Measurements from ENCODE around the gene KCNS1. TPM values are rescaled to one million over a fixed set of nuclear protein-coding genes. Genes with fewer than 3 reads are reported as not detected.
"Not testable (repeated sequence)": the region's sequence is repeated elsewhere in the genome, so short reads cannot be mapped to it uniquely, and the experiment has no call there.

KCNS1 gene
- total RNA-seq, 1 donor from 2014 or later: 0.55 TPM

- peaks cover 7% of the 10 kb centered on the region for H3K36me3 Mint-ChIP-seq (ENCODE audit: low read depth)
- H3K4me3 Mint-ChIP-seq (ENCODE audit: unreplicated experiment): no peak overlapping the region
- TF ChIP-seq CTCF (IDR thresholded peaks at IDR 0.05): no peak
- no peaks in the 10 kb centered on the region for H3K9me3 Mint-ChIP-seq (ENCODE audit: low read depth)
- H3K27ac Mint-ChIP-seq (ENCODE audit: unreplicated experiment): no peak overlapping the region
- H3K27me3 Mint-ChIP-seq (ENCODE audit: low read depth): no peaks in the 10 kb centered on the region
- peaks cover 15% of the 10 kb centered on the region for H3K4me1 Mint-ChIP-seq (ENCODE audit: low read depth)
- DNase-seq (ENCODE audit: low spot score): no peak
These were observed 36.1 kb downstream of the KCNS1 start for GRCh38 chr20:45064812-45065211.

GRCh38 chr20:45063107-45063506 lies 37.8 kb downstream of the KCNS1 start:
- DNase-seq (ENCODE audit: low spot score); H3K36me3 Mint-ChIP-seq (ENCODE audit: low read depth); H3K9me3 Mint-ChIP-seq (ENCODE audit: low read depth); H3K27me3 Mint-ChIP-seq (ENCODE audit: low read depth); H3K4me3 Mint-ChIP-seq (ENCODE audit: unreplicated experiment); H3K27ac Mint-ChIP-seq (ENCODE audit: unreplicated experiment): not testable (repeated sequence)
- peaks cover 20% of the 10 kb centered on the region for H3K4me1 Mint-ChIP-seq (ENCODE audit: low read depth)

- Mint-ChIP-seq H3K9me3 (ENCODE audit: low read depth) (no peaks in the 10 kb centered on the region), H3K36me3 (ENCODE audit: low read depth) (peaks cover 3% of the 10 kb centered on the region), H3K27me3 (ENCODE audit: low read depth) (no peaks in the 10 kb centered on the region), H3K4me3 (ENCODE audit: unreplicated experiment) (no peak overlapping the region), H3K4me1 (ENCODE audit: low read depth) (peaks cover 18% of the 10 kb centered on the region), H3K27ac (ENCODE audit: unreplicated experiment) (peak overlapping the region; percentile 54)
- no peak for TF ChIP-seq CTCF (IDR thresholded peaks at IDR 0.05)
- DNase-seq (ENCODE audit: low spot score): no peak
These were observed 39.7 kb downstream of the KCNS1 start for GRCh38 chr20:45061244-45061643.

GRCh38 chr20:45060294-45060693 lies 40.6 kb downstream of the KCNS1 start:
- H3K27ac Mint-ChIP-seq (ENCODE audit: unreplicated experiment): peak overlapping the region; percentile 15
- H3K36me3 Mint-ChIP-seq (ENCODE audit: low read depth): peaks cover 3% of the 10 kb centered on the region
- no peak overlapping the region for H3K4me3 Mint-ChIP-seq (ENCODE audit: unreplicated experiment)
- no peaks in the 10 kb centered on the region for H3K27me3 Mint-ChIP-seq (ENCODE audit: low read depth)
- H3K4me1 Mint-ChIP-seq (ENCODE audit: low read depth): peaks cover 27% of the 10 kb centered on the region
- H3K9me3 Mint-ChIP-seq (ENCODE audit: low read depth): no peaks in the 10 kb centered on the region
- no peak for DNase-seq (ENCODE audit: low spot score)
- no peak for TF ChIP-seq CTCF (IDR thresholded peaks at IDR 0.05)

- no peaks in the 10 kb centered on the region for H3K27me3 Mint-ChIP-seq (ENCODE audit: low read depth)
- H3K9me3 Mint-ChIP-seq (ENCODE audit: low read depth): no peaks in the 10 kb centered on the region
- peak overlapping the region; percentile 12 for H3K27ac Mint-ChIP-seq (ENCODE audit: unreplicated experiment)
- peaks cover 3% of the 10 kb centered on the region for H3K36me3 Mint-ChIP-seq (ENCODE audit: low read depth)
- peaks cover 36% of the 10 kb centered on the region for H3K4me1 Mint-ChIP-seq (ENCODE audit: low read depth)
- no peak for DNase-seq (ENCODE audit: low spot score)
- no peak for TF ChIP-seq CTCF (IDR thresholded peaks at IDR 0.05)
- no peak overlapping the region for H3K4me3 Mint-ChIP-seq (ENCODE audit: unreplicated experiment)
These were observed 41.8 kb downstream of the KCNS1 start for GRCh38 chr20:45059022-45059728.

Measured in chondrocyte (in vitro differentiated cells).